ENCODE measurements around the gene LYAR. TPM values are rescaled to one million over a fixed set of nuclear protein-coding genes. Genes with fewer than 3 reads are reported as not detected.

The LYAR gene
- polyA plus RNA-seq, 3 donors from 2014 or later, result 48.8 to 60.7 (median 54.6) TPM

GRCh38 chr4:4299006-4299405 lies 9.1 kb upstream of the LYAR start:
- Mint-ChIP-seq H3K27me3 (ENCODE audit: low read depth in 3 of 3) (peaks cover 0 to 2% (median 0%) of the 10 kb centered on the region in 3 donors), H3K36me3 (peaks cover 12 to 31% (median 22%) of the 10 kb centered on the region in 3 donors), H3K4me1 (peaks cover 15 to 36% of the 10 kb centered on the region in 2 donors), H3K9me3 (no peaks in the 10 kb centered on the region), H3K4me3 (no peak overlapping the region), H3K27ac (peak overlapping the region in 3 of 6 donors; percentile 32 to 70 (median 44))
- DNase-seq, result no peak

GRCh38 chr4:4296283-4296846 lies 6.4 kb upstream of the LYAR start:
- Mint-ChIP-seq H3K36me3 (peaks cover 4 to 23% (median 20%) of the 10 kb centered on the region in 3 donors), H3K27me3 (ENCODE audit: low read depth in 3 of 3) (peaks cover 0 to 3% (median 2%) of the 10 kb centered on the region in 3 donors), H3K4me3 (no peak overlapping the region), H3K4me1 (peaks cover 23 to 53% of the 10 kb centered on the region in 2 donors), H3K9me3 (no peaks in the 10 kb centered on the region), H3K27ac (peak overlapping the region in 4 of 6 donors; percentile 14 to 53 (median 30))
- DNase-seq, result no peak

- Mint-ChIP-seq H3K27me3 (ENCODE audit: low read depth in 3 of 3) (peaks cover 5 to 10% (median 8%) of the 10 kb centered on the region in 3 donors), H3K27ac (peak overlapping the region in 1 of 6 donors; percentile 50), H3K36me3 (peaks cover 4 to 20% (median 9%) of the 10 kb centered on the region in 3 donors), H3K4me1 (peaks cover 41 to 67% of the 10 kb centered on the region in 2 donors), H3K9me3 (no peaks in the 10 kb centered on the region), H3K4me3 (peak overlapping the region in 1 of 5 donors; percentile 27)
- DNase-seq, result no peak
These were observed 3.3 kb upstream of the LYAR start for GRCh38 chr4:4293279-4293678.

GRCh38 chr4:4289597-4289940 lies 385 bp downstream of the LYAR start:
- Mint-ChIP-seq H3K4me3 (peak overlapping the region; percentile 94 to 98 (median 96)), H3K36me3 (peaks cover 13 to 19% (median 17%) of the 10 kb centered on the region in 3 donors), H3K4me1 (peaks cover 52 to 77% of the 10 kb centered on the region in 2 donors), H3K27ac (peak overlapping the region; percentile 83 to 96 (median 94)), H3K9me3 (no peaks in the 10 kb centered on the region), H3K27me3 (ENCODE audit: low read depth in 3 of 3) (peaks cover 5 to 10% (median 6%) of the 10 kb centered on the region in 3 donors)
- DNase-seq, result peak in 1 of 3 donors; percentile 8

- Mint-ChIP-seq H3K36me3 (peaks cover 13 to 23% (median 19%) of the 10 kb centered on the region in 3 donors), H3K4me3 (peak overlapping the region; percentile 94 to 98 (median 96)), H3K27me3 (ENCODE audit: low read depth in 3 of 3) (peaks cover 5 to 10% (median 6%) of the 10 kb centered on the region in 3 donors), H3K4me1 (peaks cover 52 to 74% of the 10 kb centered on the region in 2 donors), H3K27ac (peak overlapping the region; percentile 83 to 96 (median 94)), H3K9me3 (no peaks in the 10 kb centered on the region)
- DNase-seq, result no peak
These were observed 899 bp downstream of the LYAR start for GRCh38 chr4:4289055-4289454.

- H3K4me3 Mint-ChIP-seq, result peak overlapping the region; percentile 41 to 59 (median 53)
- peak overlapping the region in 3 of 6 donors; percentile 12 to 68 (median 54) for H3K27ac Mint-ChIP-seq
These were observed 1.9 kb downstream of the LYAR start for GRCh38 chr4:4288098-4288497.

GRCh38 chr4:4284827-4285618 lies 4.9 kb downstream of the LYAR start:
- H3K27me3 Mint-ChIP-seq (ENCODE audit: low read depth in 3 of 3), result peaks cover 2 to 5% (median 4%) of the 10 kb centered on the region in 3 donors
- no peaks in the 10 kb centered on the region for H3K9me3 Mint-ChIP-seq
- peaks cover 21 to 49% (median 37%) of the 10 kb centered on the region in 3 donors for H3K36me3 Mint-ChIP-seq
- DNase-seq, result no peak
- H3K4me1 Mint-ChIP-seq, result peaks cover 34 to 48% of the 10 kb centered on the region in 2 donors
- no peak overlapping the region for H3K4me3 Mint-ChIP-seq
- peak overlapping the region in 3 of 6 donors; percentile 1 to 61 (median 14) for H3K27ac Mint-ChIP-seq

More at GRCh38 chr4:4288098-4288497, 1.9 kb downstream of the LYAR start:
- Mint-ChIP-seq H3K4me1 (peaks cover 52 to 64% of the 10 kb centered on the region in 2 donors), H3K36me3 (peaks cover 13 to 29% (median 23%) of the 10 kb centered on the region in 3 donors), H3K9me3 (no peaks in the 10 kb centered on the region), H3K27me3 (ENCODE audit: low read depth in 3 of 3) (peaks cover 5 to 10% (median 6%) of the 10 kb centered on the region in 3 donors)
- DNase-seq, result no peak

GRCh38 chr4:4281787-4282186 lies 8.2 kb downstream of the LYAR start:
- H3K4me1 Mint-ChIP-seq, result peaks cover 7 to 22% of the 10 kb centered on the region in 2 donors
- peaks cover 0 to 2% (median 0%) of the 10 kb centered on the region in 3 donors for H3K27me3 Mint-ChIP-seq (ENCODE audit: low read depth in 3 of 3)
- no peaks in the 10 kb centered on the region for H3K9me3 Mint-ChIP-seq
- no peak overlapping the region for H3K4me3 Mint-ChIP-seq
- H3K27ac Mint-ChIP-seq, result peak overlapping the region in 4 of 6 donors; percentile 16 to 58 (median 50)
- peaks cover 28 to 62% (median 37%) of the 10 kb centered on the region in 3 donors for H3K36me3 Mint-ChIP-seq
- no peak for DNase-seq

- Mint-ChIP-seq H3K27me3 (ENCODE audit: low read depth in 3 of 3) (peaks cover 0 to 2% (median 0%) of the 10 kb centered on the region in 3 donors), H3K9me3 (no peaks in the 10 kb centered on the region), H3K4me1 (peaks cover 1 to 13% of the 10 kb centered on the region in 2 donors), H3K4me3 (no peak overlapping the region), H3K36me3 (peaks cover 40 to 68% (median 42%) of the 10 kb centered on the region in 3 donors), H3K27ac (peak overlapping the region in 4 of 6 donors; percentile 37 to 72 (median 51))
- no peak for DNase-seq
These were observed 12.4 kb downstream of the LYAR start for GRCh38 chr4:4277531-4277930.

- Mint-ChIP-seq H3K36me3 (peaks cover 36 to 60% (median 40%) of the 10 kb centered on the region in 3 donors), H3K27me3 (ENCODE audit: low read depth in 3 of 3) (peaks cover 2 to 18% (median 15%) of the 10 kb centered on the region in 3 donors), H3K9me3 (no peaks in the 10 kb centered on the region), H3K4me3 (no peak overlapping the region), H3K4me1 (peaks cover 30 to 38% of the 10 kb centered on the region in 2 donors), H3K27ac (peak overlapping the region; percentile 41 to 80 (median 64))
- no peak for DNase-seq
These were observed 15.7 kb downstream of the LYAR start for GRCh38 chr4:4274226-4274625.

GRCh38 chr4:4271912-4272311 lies 18.0 kb downstream of the LYAR start:
- Mint-ChIP-seq H3K4me3 (peak overlapping the region in 2 of 5 donors; percentile 15 to 33), H3K9me3 (no peaks in the 10 kb centered on the region), H3K27me3 (ENCODE audit: low read depth in 3 of 3) (peaks cover 5 to 18% (median 16%) of the 10 kb centered on the region in 3 donors), H3K4me1 (peaks cover 48 to 55% of the 10 kb centered on the region in 2 donors), H3K36me3 (peaks cover 32 to 57% (median 40%) of the 10 kb centered on the region in 3 donors), H3K27ac (peak overlapping the region; percentile 85 to 99 (median 96))
- DNase-seq, result no peak

GRCh38 chr4:4270529-4270928 lies 19.4 kb downstream of the LYAR start:
- DNase-seq, result peak; percentile 29 to 48 (median 37)
- Mint-ChIP-seq H3K36me3 (peaks cover 32 to 50% (median 36%) of the 10 kb centered on the region in 3 donors), H3K4me3 (peak overlapping the region; percentile 44 to 87 (median 76)), H3K4me1 (peaks cover 61 to 69% of the 10 kb centered on the region in 2 donors), H3K9me3 (no peaks in the 10 kb centered on the region), H3K27ac (peak overlapping the region; percentile 96 to 99 (median 97)), H3K27me3 (ENCODE audit: low read depth in 3 of 3) (peaks cover 5 to 21% (median 16%) of the 10 kb centered on the region in 3 donors)

GRCh38 chr4:4269856-4270255 lies 20.1 kb downstream of the LYAR start:
- peaks cover 30 to 45% (median 33%) of the 10 kb centered on the region in 3 donors for H3K36me3 Mint-ChIP-seq
- peak overlapping the region; percentile 96 to 99 (median 97) for H3K27ac Mint-ChIP-seq
- peaks cover 66 to 69% of the 10 kb centered on the region in 2 donors for H3K4me1 Mint-ChIP-seq
- H3K9me3 Mint-ChIP-seq, result no peaks in the 10 kb centered on the region
- DNase-seq, result peak; percentile 74 to 82 (median 77)
- peak overlapping the region; percentile 74 to 87 (median 83) for H3K4me3 Mint-ChIP-seq
- peaks cover 5 to 21% (median 16%) of the 10 kb centered on the region in 3 donors for H3K27me3 Mint-ChIP-seq (ENCODE audit: low read depth in 3 of 3)
